CD4-positive, alpha-beta T cell (primary cell): ENCODE data around the gene REXO1. TPM values are rescaled to one million over a fixed set of nuclear protein-coding genes. Genes with fewer than 3 reads are reported as not detected.
"Not testable (repeated sequence)": the region's sequence is repeated elsewhere in the genome, so short reads cannot be mapped to it uniquely, and the experiment has no call there.

Source experiments
- ATAC-seq: fragments of 200-7000 bp; cut with Tn5 transposase; one replicate; pipeline ENCODE4 v1.10.0; 2022; ENCODE audit warnings: mild to moderate bottlenecking; ENCODE audit not compliant: poor library complexity
- CTCF ChIA-PET: fragments of 350-600 bp; sonication (Branson Sonifier 250); formaldehyde crosslinking; loops from one replicate; lab custom pipeline; 2021; ENCODE audit warnings: antibody characterized with exemption, inconsistent platforms; lab: Charles Lee
- POLR2A ChIA-PET: fragments of 350-600 bp; sonication (Branson Sonifier 250); formaldehyde crosslinking; loops from one replicate; lab custom pipeline; 2021; ENCODE audit warnings: antibody characterized with exemption, inconsistent platforms; lab: Charles Lee
- DNase-seq, 14 experiments: peaks; one replicate each; pipeline ENCODE4 v3.0.0-alpha.2; 2013 to 2020; ENCODE audit warnings: mixed read lengths in 2 of 14
- H3K27ac ChIP-seq, 2 donors: one replicate each; pipeline versions ENCODE4 v1.5.1 to v1.7.0; 2013; ENCODE audit warnings: low read length in 2 of 2, low read depth in 1 of 2, mild to moderate bottlenecking in 1 of 2
- H3K27me3 ChIP-seq, 2 experiments: 1 replicate in 1 of 2; 2 replicates in 1 of 2; pipeline versions ENCODE4 v1.6.1 to v1.7.0; 2013; ENCODE audit warnings: low read length in 2 of 2, control low read depth in 1 of 2, mild to moderate bottlenecking in 1 of 2, moderate library complexity in 1 of 2; ENCODE audit not compliant: insufficient read depth in 2 of 2, control insufficient read depth in 1 of 2
- H3K36me3 ChIP-seq: one replicate; pipeline ENCODE4 v1.6.1; 2013; ENCODE audit warnings: low read length, control low read depth; ENCODE audit not compliant: insufficient read depth
- H3K4me1 ChIP-seq: one replicate; pipeline ENCODE4 v1.6.1; 2013; ENCODE audit warnings: low read length, control low read depth; ENCODE audit not compliant: insufficient read depth
- H3K4me3 ChIP-seq: one replicate; pipeline ENCODE4 v1.5.1; 2013; ENCODE audit warnings: mild to moderate bottlenecking, low read length, moderate library complexity
- H3K9me3 ChIP-seq, 2 experiments: 1 replicate in 1 of 2; 2 replicates in 1 of 2; pipeline versions ENCODE4 v1.6.1 to v1.7.0; 2013; ENCODE audit warnings: low read length in 2 of 2, mild to moderate bottlenecking in 2 of 2, control low read depth in 1 of 2, moderate library complexity in 1 of 2; ENCODE audit not compliant: control insufficient read depth in 1 of 2, insufficient read depth in 1 of 2
- H3K27ac Mint-ChIP-seq: one replicate; pipeline ENCODE4 v1.8.0; 2020; ENCODE audit warnings: mixed read lengths
- H3K27me3 Mint-ChIP-seq: one replicate; pipeline ENCODE4 v1.8.0; 2021; ENCODE audit warnings: mixed read lengths
- H3K36me3 Mint-ChIP-seq: one replicate; pipeline ENCODE4 v1.8.0; 2021; ENCODE audit warnings: low read depth, mixed read lengths
- H3K4me1 Mint-ChIP-seq: one replicate; pipeline ENCODE4 v1.8.0; 2021; ENCODE audit warnings: low read depth, mixed read lengths
- H3K4me3 Mint-ChIP-seq: one replicate; pipeline ENCODE4 v1.8.0; 2020; ENCODE audit warnings: mild to moderate bottlenecking, mixed read lengths
- H3K9me3 Mint-ChIP-seq: one replicate; pipeline ENCODE4 v1.8.0; 2020; ENCODE audit warnings: mixed read lengths
- CTCF ChIP-seq: fragments of 200-600 bp; IDR thresholded peaks from one replicate; pipeline ENCODE4 v1.8.0; 2022; ENCODE audit warnings: antibody characterized with exemption, mild to moderate bottlenecking
- intact Hi-C, 2 experiments: fragments of 100-400 bp; cut with DNase I in 1 of 2; cut with micrococcal nuclease in 1 of 2; formaldehyde crosslinking; loops; one replicate each; pipeline versions ENCODE4 v1.15.1 to v1.9.0; 2023 to 2025; cut with DNase I, micrococcal nuclease
- total RNA-seq, 174 experiments: library from RNA in 2 of 174; stranded (reverse) in 2 of 174; gene quantifications; one replicate each; pipeline ENCODE4 v1.2.3 and lab custom pipeline; 2021 to 2026

REXO1 gene
- total RNA-seq, 2 experiments from 2014 or later = 106 to 114 TPM

GRCh38 chr19:1893791-1894190 is 45.5 kb upstream of the REXO1 start:
- no peaks in the 10 kb centered on the region for H3K36me3 Mint-ChIP-seq
- ATAC-seq (no peak), DNase-seq (no peak)
- no peaks in the 10 kb centered on the region for H3K9me3 Mint-ChIP-seq
- peak overlapping the region; percentile 36 for H3K27ac Mint-ChIP-seq
- Histone ChIP-seq H3K9me3 (no peaks in the 10 kb centered on the region), H3K27me3 (no peaks in the 10 kb centered on the region), H3K4me1 (peaks cover 40% of the 10 kb centered on the region), H3K4me3 (no peak overlapping the region), H3K27ac (no peak overlapping the region), H3K36me3 (no peaks in the 10 kb centered on the region)
- ChIA-PET CTCF (no interaction called here), POLR2A (interaction anchor here (1.8 kb wide), 1 partner anchor 18 kb away, joined by 8 read pairs; no protein-coding TSS in a partner anchor)
- intact Hi-C loops = no loop called here
- no peaks in the 10 kb centered on the region for H3K27me3 Mint-ChIP-seq
- TF ChIP-seq CTCF = no peak
- peaks cover 26% of the 10 kb centered on the region for H3K4me1 Mint-ChIP-seq
- H3K4me3 Mint-ChIP-seq = peak overlapping the region; percentile 57

GRCh38 chr19:1889907-1890306 is 41.6 kb upstream of the REXO1 start:
- Mint-ChIP-seq H3K9me3 (no peaks in the 10 kb centered on the region), H3K36me3 (peaks cover 4% of the 10 kb centered on the region), H3K4me3 (no peak overlapping the region), H3K27me3 (no peaks in the 10 kb centered on the region), H3K4me1 (peaks cover 11% of the 10 kb centered on the region), H3K27ac (no peak overlapping the region)
- H3K4me1 ChIP-seq = peaks cover 11% of the 10 kb centered on the region
- DNase-seq (no peak), ATAC-seq (no peak)
- intact Hi-C loops = no loop called here
- TF ChIP-seq CTCF = no peak
- H3K27ac ChIP-seq = no peak overlapping the region
- CTCF ChIA-PET = no interaction called here
- no peaks in the 10 kb centered on the region for H3K36me3 ChIP-seq
- no peaks in the 10 kb centered on the region for H3K27me3 ChIP-seq
- no peak overlapping the region for H3K4me3 ChIP-seq
- POLR2A ChIA-PET = no interaction called here
- H3K9me3 ChIP-seq = no peaks in the 10 kb centered on the region

- TF ChIP-seq CTCF = no peak
- Histone ChIP-seq H3K27me3 (no peaks in the 10 kb centered on the region), H3K27ac (no peak overlapping the region), H3K9me3 (no peaks in the 10 kb centered on the region), H3K4me3 (no peak overlapping the region), H3K36me3 (no peaks in the 10 kb centered on the region), H3K4me1 (peaks cover 18% of the 10 kb centered on the region)
- peaks cover 18% of the 10 kb centered on the region for H3K36me3 Mint-ChIP-seq
- no peaks in the 10 kb centered on the region for H3K9me3 Mint-ChIP-seq
- POLR2A ChIA-PET = interaction anchor here (1.0 kb wide), 1 partner anchor 12 kb away, joined by 3 read pairs; no protein-coding TSS in a partner anchor
- H3K4me1 Mint-ChIP-seq = peaks cover 25% of the 10 kb centered on the region
- no peaks in the 10 kb centered on the region for H3K27me3 Mint-ChIP-seq
- H3K27ac Mint-ChIP-seq = no peak overlapping the region
- no peak for ATAC-seq
- intact Hi-C loops = no loop called here
- CTCF ChIA-PET = no interaction called here
- no peak overlapping the region for H3K4me3 Mint-ChIP-seq
- no peak for DNase-seq
Measured at GRCh38 chr19:1888385-1888784, 40.1 kb upstream of the REXO1 start.

GRCh38 chr19:1886360-1886759 is 38.1 kb upstream of the REXO1 start:
- Mint-ChIP-seq H3K36me3 (peaks cover 29% of the 10 kb centered on the region), H3K27ac (peak overlapping the region; percentile 100), H3K4me1 (peaks cover 40% of the 10 kb centered on the region)
- ATAC-seq, intact Hi-C loops, DNase-seq, H3K9me3 Mint-ChIP-seq, H3K4me3 Mint-ChIP-seq, H3K4me3 ChIP-seq, H3K36me3 ChIP-seq, CTCF ChIA-PET, H3K9me3 ChIP-seq, H3K27ac ChIP-seq, H3K27me3 Mint-ChIP-seq, H3K27me3 ChIP-seq: not testable (repeated sequence)
- POLR2A ChIA-PET = interaction anchor here (3.0 kb wide), 1 partner anchor 10 kb away, joined by 29 read pairs; no protein-coding TSS in a partner anchor
- H3K4me1 ChIP-seq = peaks cover 36% of the 10 kb centered on the region

GRCh38 chr19:1885398-1886119 is 37.3 kb upstream of the REXO1 start, which contains the start of gene ABHD17A:
Gene ABHD17A (minus strand): TSS chr19:1885496. CDS start chr19:1881566, 3,930 bp downstream.
- DNase-seq (peak; percentile 91 to 98 (median 96)), ATAC-seq (peak; percentile 51)
- H3K4me1 ChIP-seq = peaks cover 41% of the 10 kb centered on the region
- intact Hi-C loops = loop anchor here in 1 of 2 experiments (1.0 kb wide), 3 partner anchors 9 to 21 kb away; partner anchors contain the start of genes ADAT3 and SCAMP4
- not testable (repeated sequence) for H3K36me3 ChIP-seq, H3K9me3 Mint-ChIP-seq, H3K27me3 Mint-ChIP-seq, H3K9me3 ChIP-seq, H3K27me3 ChIP-seq
- H3K4me1 Mint-ChIP-seq = peaks cover 40% of the 10 kb centered on the region
- peaks cover 29% of the 10 kb centered on the region for H3K36me3 Mint-ChIP-seq
- POLR2A ChIA-PET = interaction anchor here (0.6 to 3.0 kb wide), 5 partner anchors 9 to 29 kb away, joined by 3 to 29 read pairs (median 10); no protein-coding TSS in a partner anchor
- peak within 1 kb of the TSS; percentile 99 for H3K4me3 Mint-ChIP-seq
- peak within 1 kb of the TSS; percentile 100 for H3K4me3 ChIP-seq
- H3K27ac ChIP-seq = peak within 1 kb of the TSS; percentile 90 to 94
- H3K27ac Mint-ChIP-seq = peak within 1 kb of the TSS; percentile 100
- CTCF ChIA-PET = interaction anchor here (3.0 kb wide), 1 partner anchor 11 kb away, joined by 12 read pairs; no protein-coding TSS in a partner anchor
